Stomach (tissue), 9 donors: ENCODE measurements around the gene BCAN. TPM values are rescaled to one million over a fixed set of nuclear protein-coding genes. Genes with fewer than 3 reads are reported as not detected.

Experiments used
- DNase-seq, 2 donors: peaks; one replicate each; pipeline versions ENCODE4 v3.0.0 to v3.0.0-alpha.2; 2013 to 2019
- H3K27ac ChIP-seq, 5 donors: fragments of 200-600 bp in 4 of 5; sonication (generic) in 4 of 5; one replicate each; pipeline ENCODE4 v1.5.1; 2013 to 2019; ENCODE audit warnings: mild to moderate bottlenecking in 1 of 5, moderate library complexity in 1 of 5
- H3K27me3 ChIP-seq, 3 donors: fragments of 200-600 bp; sonication (generic); one replicate each; pipeline ENCODE4 v1.5.1; 2017 to 2019; ENCODE audit warnings: mixed run types in 1 of 3
- H3K36me3 ChIP-seq, 4 donors: fragments of 200-600 bp; sonication (generic); 1 replicate in 3 of 4; 2 replicates in 1 of 4; pipeline ENCODE4 v1.5.1; 2016 to 2019
- H3K4me1 ChIP-seq, 4 donors: fragments of 200-600 bp; sonication (generic); one replicate each; pipeline ENCODE4 v1.5.1; 2016 to 2019
- H3K4me3 ChIP-seq, 4 donors: fragments of 200-600 bp; sonication (generic) in 3 of 4; one replicate each; pipeline ENCODE4 v1.5.1; 2016 to 2019; ENCODE audit warnings: mild to moderate bottlenecking in 1 of 4
- H3K9me3 ChIP-seq, 4 donors: fragments of 200-600 bp; sonication (generic); one replicate each; pipeline ENCODE4 v1.5.1; 2016 to 2019
- CTCF ChIP-seq, 7 experiments: fragments of 450-650 bp in 4 of 7; fragments of 200-600 bp in 3 of 7; sonication (generic) in 3 of 7; IDR thresholded peaks; one replicate each; pipeline ENCODE4 v1.5.1; 2016 to 2019; ENCODE audit warnings: antibody characterized with exemption in 7 of 7, control low read depth in 2 of 7, mild to moderate bottlenecking in 1 of 7
- EP300 ChIP-seq: sonication (generic); formaldehyde crosslinking; IDR thresholded peaks from one replicate; pipeline ENCODE4 v1.6.1; 2017; ENCODE audit warnings: antibody characterized with exemption
- POLR2A ChIP-seq, 4 donors: fragments of 450-650 bp; IDR thresholded peaks; one replicate each; pipeline ENCODE4 v1.6.1; 2016; ENCODE audit warnings: antibody characterized with exemption in 4 of 4, control low read depth in 2 of 4, mild to moderate bottlenecking in 1 of 4, moderate library complexity in 1 of 4
- POLR2AphosphoS5 ChIP-seq, 3 donors: sonication (generic); formaldehyde crosslinking; IDR thresholded peaks; one replicate each; pipeline ENCODE4 v1.6.1; 2016; ENCODE audit warnings: antibody characterized with exemption in 3 of 3
- WGBS, 5 donors: extraction: QIAGEN DNeasy Blood & Tissue Kit in 3 of 5; methylation state at CpG; one replicate each; pipeline versions ENCODE4 v1.1.5 to v1.1.7; 2013 to 2018; 5-methylcytosine and 5-hydroxymethylcytosine counted together
- intact Hi-C: fragments of 100-400 bp; cut with DNase I; formaldehyde crosslinking; loops from one replicate; pipeline ENCODE4 v1.15.1; 2023; ENCODE audit warnings: low total_unique reads
- polyA plus RNA-seq, 3 donors: library from polyadenylated mRNA; stranded (reverse); fragments of 200-250 nt; gene quantifications; one replicate each; pipeline ENCODE4 v1.2.3, GENCODE V29; 2013
- total RNA-seq, 5 donors: library from RNA; depleted of rRNA; stranded (reverse); fragments of >200 nt; gene quantifications; one replicate each; pipeline versions ENCODE4 v1.1.0 to v1.2.3, GENCODE V29; 2014 to 2016
- donor health status: healthy with polysubstance abuse.
- donor health status: Bipolar disorder and iron deficiency.
- donor health status: healthy.

The BCAN gene
- total and polyA plus RNA-seq, 8 donors, result 0.05 to 39.7 (median 5.7) TPM; not detected in 5

DNA sequence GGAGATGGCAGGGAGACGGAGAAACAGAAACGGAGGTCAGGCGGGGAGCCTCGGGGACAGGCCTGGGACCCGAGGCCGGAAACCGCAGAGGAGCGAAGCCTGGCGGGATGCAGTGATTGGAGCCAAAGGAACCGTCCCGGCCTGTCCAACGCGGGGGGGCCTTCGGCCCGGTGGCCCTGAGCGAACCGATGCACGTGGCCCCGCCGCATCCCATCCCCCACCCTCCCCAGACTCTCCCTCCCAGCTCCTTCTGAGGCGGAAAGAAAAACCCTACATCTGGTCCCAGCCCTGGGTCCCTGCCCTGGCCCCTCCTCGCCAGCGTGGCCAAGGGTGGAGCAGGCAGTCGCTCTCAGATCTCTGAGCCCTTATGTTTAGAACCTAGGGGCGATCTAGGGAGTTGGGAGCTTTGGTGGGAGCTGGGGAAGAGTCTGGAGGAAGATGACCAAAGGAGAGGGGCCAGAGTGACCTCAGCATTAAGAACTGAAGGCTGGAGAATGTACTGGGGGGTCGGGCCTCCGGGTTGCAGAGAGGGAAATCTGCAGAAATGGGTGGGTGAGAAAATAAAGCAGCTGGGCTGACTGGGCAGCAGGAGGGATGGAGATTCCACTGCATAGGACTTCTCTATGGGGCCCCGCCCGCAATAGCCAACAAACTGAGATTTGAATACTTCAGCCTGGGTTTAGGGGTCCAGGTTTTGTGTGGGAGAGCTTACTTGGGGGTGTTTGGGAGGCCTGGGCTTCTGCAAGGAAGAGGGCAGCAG is 64.9 kb downstream of the BCAN start:
- 9 to 14% (median 9%) methylated on average over 21 to 29 of the region's 29 CpGs for WGBS, 5 donors
- intact Hi-C loops, result no loop called here
- Histone ChIP-seq H3K4me1 (peaks cover 26 to 64% (median 56%) of the 10 kb centered on the region in 4 donors), H3K4me3 (peak overlapping the region; percentile 40 to 56 (median 44)), H3K27me3 (peaks cover 0 to 54% (median 23%) of the 10 kb centered on the region in 3 donors), H3K36me3 (no peaks in the 10 kb centered on the region), H3K9me3 (no peaks in the 10 kb centered on the region), H3K27ac (peak overlapping the region in 4 of 5 donors; percentile 32 to 83 (median 50))
- DNase-seq, result peak in 1 of 2 donors; percentile 91
- TF ChIP-seq POLR2A (IDR thresholded peaks at IDR 0.05) (no peak), CTCF (IDR thresholded peaks at IDR 0.05) (no peak), POLR2AphosphoS5 (IDR thresholded peaks at IDR 0.05) (no peak), EP300 (no peak)

- Histone ChIP-seq H3K4me1 (peaks cover 26 to 64% (median 56%) of the 10 kb centered on the region in 4 donors), H3K27ac (peak overlapping the region in 3 of 5 donors; percentile 48 to 83 (median 52)), H3K4me3 (no peak overlapping the region), H3K9me3 (no peaks in the 10 kb centered on the region), H3K36me3 (no peaks in the 10 kb centered on the region), H3K27me3 (peaks cover 0 to 48% (median 23%) of the 10 kb centered on the region in 3 donors)
- intact Hi-C loops, result no loop called here
- DNase-seq, result peak in 1 of 2 donors; percentile 71
- no peak for TF ChIP-seq EP300
- TF ChIP-seq POLR2A (IDR thresholded peaks at IDR 0.05), result no peak
- TF ChIP-seq CTCF (IDR thresholded peaks at IDR 0.05), result no peak
- no peak for TF ChIP-seq POLR2AphosphoS5 (IDR thresholded peaks at IDR 0.05)
- 61 to 74% (median 67%) methylated on average over 7 to 8 of the region's 8 CpGs for WGBS, 5 donors
Measured at GRCh38 chr1:156707417-156708217, 65.7 kb downstream of the BCAN start.

- intact Hi-C loops, result no loop called here
Measured at GRCh38 chr1:156708218-156708661, 66.3 kb downstream of the BCAN start.

More at GRCh38 chr1:156708218-156708661, 66.3 kb downstream of the BCAN start:
- WGBS, 5 donors, result 51 to 72% (median 68%) methylated on average over 4 of the region's 4 CpGs
- no peaks in the 10 kb centered on the region for H3K36me3 ChIP-seq
- peaks cover 26 to 61% (median 54%) of the 10 kb centered on the region in 4 donors for H3K4me1 ChIP-seq
- DNase-seq, result peak in 1 of 2 donors; percentile 30
- no peaks in the 10 kb centered on the region for H3K9me3 ChIP-seq
- H3K27ac ChIP-seq, result peak overlapping the region in 3 of 5 donors; percentile 26 to 83 (median 32)
- H3K4me3 ChIP-seq, result no peak overlapping the region
- TF ChIP-seq EP300 (no peak), POLR2A (IDR thresholded peaks at IDR 0.05) (no peak), POLR2AphosphoS5 (IDR thresholded peaks at IDR 0.05) (no peak), CTCF (IDR thresholded peaks at IDR 0.05) (no peak)
- H3K27me3 ChIP-seq, result peaks cover 0 to 41% (median 20%) of the 10 kb centered on the region in 3 donors
